ENCODE results near the gene TRPV6. TPM values are rescaled to one million over a fixed set of nuclear protein-coding genes. Genes with fewer than 3 reads are reported as not detected.

TRPV6 gene
- total RNA-seq, 1 experiment from 2014 or later, result not detected

- POLR2A ChIA-PET (ENCODE audit: low non-redundant PET), result no interaction called here
- Histone ChIP-seq H3K27ac (ENCODE audit: low read depth, low read length, poor library complexity, severe bottlenecking) (no peak overlapping the region), H3K9me3 (ENCODE audit: low read depth, low read length, poor library complexity, severe bottlenecking) (no peaks in the 10 kb centered on the region), H3K36me3 (ENCODE audit: insufficient read depth, low read length, poor library complexity, severe bottlenecking) (no peaks in the 10 kb centered on the region), H3K4me1 (ENCODE audit: insufficient read depth, low read length, poor library complexity, severe bottlenecking) (no peaks in the 10 kb centered on the region), H3K4me3 (ENCODE audit: low read depth, low read length, poor library complexity, severe bottlenecking) (no peak overlapping the region), H3K27me3 (replicated peaks; ENCODE audit: insufficient read depth, low read depth, low read length, poor library complexity) (peaks cover 50% of the 10 kb centered on the region)
- CTCF ChIA-PET, result no interaction called here
- no peak for TF ChIP-seq EZH2 (IDR thresholded peaks at IDR 0.05; ENCODE audit: borderline replicate concordance, low read depth, low read length, poor library complexity, severe bottlenecking)
- no peak for TF ChIP-seq CTCF (conservative IDR thresholded peaks at IDR 0.05; ENCODE audit: low read depth, low read length)
- intact Hi-C loops (cut with micrococcal nuclease; ENCODE audit: unreplicated experiment), result no loop called here
- BruUV-seq (replicated peaks), result no TSS peak
- no peak for DNase-seq (ENCODE audit: low spot score)
Observed at GRCh38 chr7:142847353-142847752, 38.2 kb downstream of the TRPV6 start.

- Histone ChIP-seq H3K36me3 (ENCODE audit: insufficient read depth, low read length, poor library complexity, severe bottlenecking) (no peaks in the 10 kb centered on the region), H3K4me1 (ENCODE audit: insufficient read depth, low read length, poor library complexity, severe bottlenecking) (no peaks in the 10 kb centered on the region), H3K27me3 (replicated peaks; ENCODE audit: insufficient read depth, low read depth, low read length, poor library complexity) (peaks cover 4% of the 10 kb centered on the region), H3K4me3 (ENCODE audit: low read depth, low read length, poor library complexity, severe bottlenecking) (no peak overlapping the region), H3K9me3 (ENCODE audit: low read depth, low read length, poor library complexity, severe bottlenecking) (no peaks in the 10 kb centered on the region), H3K27ac (ENCODE audit: low read depth, low read length, poor library complexity, severe bottlenecking) (no peak overlapping the region)
- TF ChIP-seq EZH2 (IDR thresholded peaks at IDR 0.05; ENCODE audit: borderline replicate concordance, low read depth, low read length, poor library complexity, severe bottlenecking), result no peak
- no peak for TF ChIP-seq CTCF (conservative IDR thresholded peaks at IDR 0.05; ENCODE audit: low read depth, low read length)
- intact Hi-C loops (cut with micrococcal nuclease; ENCODE audit: unreplicated experiment), result no loop called here
- no TSS peak for BruUV-seq (replicated peaks)
- DNase-seq (ENCODE audit: low spot score), result no peak
- CTCF ChIA-PET, result no interaction called here
- POLR2A ChIA-PET (ENCODE audit: low non-redundant PET), result no interaction called here
Observed at GRCh38 chr7:142842251-142842766, 43.2 kb downstream of the TRPV6 start.

GRCh38 chr7:142838461-142839213 lies 46.9 kb downstream of the TRPV6 start:
- no peaks in the 10 kb centered on the region for H3K4me1 ChIP-seq (ENCODE audit: insufficient read depth, low read length, poor library complexity, severe bottlenecking)
- no peaks in the 10 kb centered on the region for H3K9me3 ChIP-seq (ENCODE audit: low read depth, low read length, poor library complexity, severe bottlenecking)
- no peak for DNase-seq (ENCODE audit: low spot score)
- ChIA-PET CTCF (no interaction called here), POLR2A (ENCODE audit: low non-redundant PET) (no interaction called here)
- no TSS peak for BruUV-seq (replicated peaks)
- intact Hi-C loops (cut with micrococcal nuclease; ENCODE audit: unreplicated experiment), result no loop called here
- no peaks in the 10 kb centered on the region for H3K36me3 ChIP-seq (ENCODE audit: insufficient read depth, low read length, poor library complexity, severe bottlenecking)
- no peak overlapping the region for H3K4me3 ChIP-seq (ENCODE audit: low read depth, low read length, poor library complexity, severe bottlenecking)
- H3K27me3 ChIP-seq (replicated peaks; ENCODE audit: insufficient read depth, low read depth, low read length, poor library complexity), result no peaks in the 10 kb centered on the region
- H3K27ac ChIP-seq (ENCODE audit: low read depth, low read length, poor library complexity, severe bottlenecking), result no peak overlapping the region
- no peak for TF ChIP-seq CTCF (conservative IDR thresholded peaks at IDR 0.05; ENCODE audit: low read depth, low read length)
- TF ChIP-seq EZH2 (IDR thresholded peaks at IDR 0.05; ENCODE audit: borderline replicate concordance, low read depth, low read length, poor library complexity, severe bottlenecking), result no peak

Data from A673 (cell line).